Measurements from ENCODE around the gene CYS1.

DNA sequence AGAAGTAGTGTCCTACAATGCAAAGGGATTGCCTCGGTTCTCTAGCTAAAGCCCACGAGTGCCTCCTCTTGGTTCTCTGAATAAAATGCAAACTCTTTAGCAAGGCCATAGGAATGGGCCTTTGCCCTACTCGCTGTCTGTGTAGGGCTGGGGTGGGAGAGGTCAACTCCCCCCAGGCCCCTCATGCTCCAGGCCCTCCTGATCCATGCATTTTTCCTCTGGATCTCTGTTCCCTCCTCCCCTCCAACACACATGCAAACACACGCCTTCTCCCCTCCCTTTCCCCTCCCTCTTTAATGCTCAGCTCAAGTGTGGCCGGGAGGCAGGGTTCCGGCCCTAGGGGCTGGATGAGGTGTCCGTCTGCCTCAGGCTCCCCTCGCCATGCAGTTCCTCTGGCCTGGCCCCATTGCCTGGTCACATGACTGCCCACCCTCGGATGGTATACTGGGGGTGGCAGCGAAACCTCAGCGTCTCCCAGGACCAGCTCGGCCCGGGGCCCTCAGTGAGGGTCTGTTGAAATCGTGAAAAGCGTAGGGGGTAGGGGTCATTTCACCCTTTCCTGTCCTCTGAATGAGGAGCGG is 51.7 kb downstream of the CYS1 start:
- TF ChIP-seq SUZ12 (IDR thresholded peaks at IDR 0.05; ENCODE audit: extremely low read depth, insufficient read depth, insufficient read length) (no peak), ZNF274 (IDR thresholded peaks at IDR 0.05; ENCODE audit: low read depth, low read length) (no peak)

All from NT2/D1 (cell line).